ENCODE results near the gene UBE4B. TPM values are rescaled to one million over a fixed set of nuclear protein-coding genes. Genes with fewer than 3 reads are reported as not detected.

Gene UBE4B
- total and polyA plus RNA-seq, 9 of the 15 experiments (the other 6 are each of a cell fraction or from before 2014, with no cell fraction given) = 11.7 to 73.7 (median 40.1) TPM

DNA sequence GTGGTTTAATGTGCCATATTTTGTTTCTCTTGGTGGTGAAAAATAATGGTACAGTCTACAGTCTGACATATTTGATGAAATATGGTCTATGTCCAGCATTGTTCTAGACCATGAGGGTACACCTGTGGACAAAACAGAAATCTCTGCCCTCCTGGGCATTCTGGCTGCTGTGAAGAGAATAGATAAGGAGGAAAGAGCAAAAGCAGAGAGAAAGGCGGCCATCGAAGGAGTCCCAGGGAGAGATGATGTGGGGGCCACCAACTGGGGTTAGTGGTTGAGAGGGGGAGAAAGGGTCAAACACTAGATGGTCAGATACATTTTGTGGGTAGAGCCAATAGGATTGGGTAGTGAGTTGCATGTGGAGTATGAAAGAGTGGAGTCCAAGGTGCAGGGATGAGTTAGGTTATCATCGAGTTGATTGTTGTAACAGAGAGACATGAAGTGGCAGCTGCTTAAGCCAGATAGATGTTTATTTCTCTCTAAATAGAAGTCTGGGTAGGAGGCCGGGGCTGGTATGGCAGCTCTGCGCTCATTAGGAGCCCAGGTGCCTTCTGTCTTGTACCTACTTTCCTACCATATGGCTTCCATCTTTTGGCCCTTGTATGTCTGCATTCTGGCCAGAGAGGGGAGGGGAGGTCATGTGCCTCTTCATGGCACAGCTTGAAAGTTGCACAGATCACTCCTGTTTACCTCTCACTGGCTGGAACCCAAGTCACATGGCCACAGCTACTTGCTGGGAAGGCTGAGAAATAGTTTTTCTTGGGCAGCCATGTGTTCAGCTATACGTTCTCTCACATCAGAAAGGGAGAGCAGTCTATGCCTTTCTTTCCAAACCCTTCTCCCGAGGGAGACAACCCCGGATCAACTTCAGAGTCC lies 13.0 kb downstream of the UBE4B start (continued):
- TF ChIP-seq, protein P1, sequence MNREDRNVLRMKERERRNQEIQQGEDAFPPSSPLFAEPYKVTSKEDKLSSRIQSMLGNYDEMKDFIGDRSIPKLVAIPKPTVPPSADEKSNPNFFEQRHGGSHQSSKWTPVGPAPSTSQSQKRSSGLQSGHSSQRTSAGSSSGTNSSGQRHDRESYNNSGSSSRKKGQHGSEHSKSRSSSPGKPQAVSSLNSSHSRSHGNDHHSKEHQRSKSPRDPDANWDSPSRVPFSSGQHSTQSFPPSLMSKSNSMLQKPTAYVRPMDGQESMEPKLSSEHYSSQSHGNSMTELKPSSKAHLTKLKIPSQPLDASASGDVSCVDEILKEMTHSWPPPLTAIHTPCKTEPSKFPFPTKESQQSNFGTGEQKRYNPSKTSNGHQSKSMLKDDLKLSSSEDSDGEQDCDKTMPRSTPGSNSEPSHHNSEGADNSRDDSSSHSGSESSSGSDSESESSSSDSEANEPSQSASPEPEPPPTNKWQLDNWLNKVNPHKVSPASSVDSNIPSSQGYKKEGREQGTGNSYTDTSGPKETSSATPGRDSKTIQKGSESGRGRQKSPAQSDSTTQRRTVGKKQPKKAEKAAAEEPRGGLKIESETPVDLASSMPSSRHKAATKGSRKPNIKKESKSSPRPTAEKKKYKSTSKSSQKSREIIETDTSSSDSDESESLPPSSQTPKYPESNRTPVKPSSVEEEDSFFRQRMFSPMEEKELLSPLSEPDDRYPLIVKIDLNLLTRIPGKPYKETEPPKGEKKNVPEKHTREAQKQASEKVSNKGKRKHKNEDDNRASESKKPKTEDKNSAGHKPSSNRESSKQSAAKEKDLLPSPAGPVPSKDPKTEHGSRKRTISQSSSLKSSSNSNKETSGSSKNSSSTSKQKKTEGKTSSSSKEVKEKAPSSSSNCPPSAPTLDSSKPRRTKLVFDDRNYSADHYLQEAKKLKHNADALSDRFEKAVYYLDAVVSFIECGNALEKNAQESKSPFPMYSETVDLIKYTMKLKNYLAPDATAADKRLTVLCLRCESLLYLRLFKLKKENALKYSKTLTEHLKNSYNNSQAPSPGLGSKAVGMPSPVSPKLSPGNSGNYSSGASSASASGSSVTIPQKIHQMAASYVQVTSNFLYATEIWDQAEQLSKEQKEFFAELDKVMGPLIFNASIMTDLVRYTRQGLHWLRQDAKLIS (CRISPR knock-in tag; IDR thresholded peaks at IDR 0.05) = no peak
- TF ChIP-seq NFIC (IDR thresholded peaks at IDR 0.05) (peak; percentile 77), JUND (IDR thresholded peaks at IDR 0.05; ENCODE audit: borderline replicate concordance, low read depth, low read length) (no peak), JUND (tag; IDR thresholded peaks at IDR 0.05; ENCODE audit: borderline replicate concordance, low read depth, low read length) (peak; percentile 37; the same call in 1 of the 3 replicates), ZNF780A (CRISPR knock-in tag; IDR thresholded peaks at IDR 0.05) (no peak), CEBPG (CRISPR knock-in tag; IDR thresholded peaks at IDR 0.05) (no peak), CEBPG (tag; conservative IDR thresholded peaks at IDR 0.05 in 1 of 2, IDR thresholded peaks at IDR 0.05 in 1 of 2) (no peak), TCFL5 (CRISPR knock-in tag; conservative IDR thresholded peaks at IDR 0.05) (no peak), CXXC5 (CRISPR knock-in tag; IDR thresholded peaks at IDR 0.05) (0 out of 2 replicates have a peak, but pooled peaks have one; percentile 14), TAL1 (IDR thresholded peaks at IDR 0.05) (peak; percentile 84), MLLT1 (IDR thresholded peaks at IDR 0.05) (no peak), MXI1 (IDR thresholded peaks at IDR 0.05; ENCODE audit: low read depth, low read length) (no peak), HES1 (IDR thresholded peaks at IDR 0.05; ENCODE audit: low read depth) (no peak), OTX1 (CRISPR knock-in tag; IDR thresholded peaks at IDR 0.05) (no peak), RAD51 (IDR thresholded peaks at IDR 0.05; ENCODE audit: borderline replicate concordance, low read depth) (peak; percentile 90), MECOM (CRISPR knock-in tag; IDR thresholded peaks at IDR 0.05) (0 out of 2 replicates have a peak, but pooled peaks have one; percentile 34), RBM25 (IDR thresholded peaks at IDR 0.05; ENCODE audit: low read depth, low read length, severe bottlenecking) (no peak), ATF1 (CRISPR knock-in tag; IDR thresholded peaks at IDR 0.05) (no peak), ATF1 (tag; IDR thresholded peaks at IDR 0.05) (0 out of 2 replicates have a peak, but pooled peaks have one; percentile 15), XRCC4 (IDR thresholded peaks at IDR 0.05; ENCODE audit: extremely low read depth, insufficient read depth, insufficient read length) (no peak), ZNF12 (CRISPR knock-in tag; IDR thresholded peaks at IDR 0.05) (no peak)
- TF ChIP-seq, protein P2, sequence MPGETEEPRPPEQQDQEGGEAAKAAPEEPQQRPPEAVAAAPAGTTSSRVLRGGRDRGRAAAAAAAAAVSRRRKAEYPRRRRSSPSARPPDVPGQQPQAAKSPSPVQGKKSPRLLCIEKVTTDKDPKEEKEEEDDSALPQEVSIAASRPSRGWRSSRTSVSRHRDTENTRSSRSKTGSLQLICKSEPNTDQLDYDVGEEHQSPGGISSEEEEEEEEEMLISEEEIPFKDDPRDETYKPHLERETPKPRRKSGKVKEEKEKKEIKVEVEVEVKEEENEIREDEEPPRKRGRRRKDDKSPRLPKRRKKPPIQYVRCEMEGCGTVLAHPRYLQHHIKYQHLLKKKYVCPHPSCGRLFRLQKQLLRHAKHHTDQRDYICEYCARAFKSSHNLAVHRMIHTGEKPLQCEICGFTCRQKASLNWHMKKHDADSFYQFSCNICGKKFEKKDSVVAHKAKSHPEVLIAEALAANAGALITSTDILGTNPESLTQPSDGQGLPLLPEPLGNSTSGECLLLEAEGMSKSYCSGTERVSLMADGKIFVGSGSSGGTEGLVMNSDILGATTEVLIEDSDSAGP (CRISPR knock-in tag; IDR thresholded peaks at IDR 0.05) = no peak

Data from K562 (cell line).